GM21528 (cell line): ENCODE results near the gene PTCD3.

Experiments
- ATAC-seq: cut with Tn5 transposase; IDR thresholded peaks from one replicate; pipeline ENCODE4 v1.9.1; 2021; ENCODE audit warnings: mild to moderate bottlenecking, moderate library complexity; ENCODE audit not compliant: unreplicated experiment, low FRiP score

Gene PTCD3

GRCh38 chr2:86140969-86141392 lies 34.9 kb downstream of the PTCD3 start:
- no peak for ATAC-seq

- no peak for ATAC-seq
Observed at GRCh38 chr2:86142436-86143257, 36.6 kb downstream of the PTCD3 start.

GRCh38 chr2:86143307-86143706 lies 37.3 kb downstream of the PTCD3 start:
- ATAC-seq, result no peak

GRCh38 chr2:86143926-86144685 lies 38.1 kb downstream of the PTCD3 start:
- no peak for ATAC-seq

GRCh38 chr2:86147793-86148192 lies 41.8 kb downstream of the PTCD3 start:
- ATAC-seq, result no peak

GRCh38 chr2:86150502-86150901 lies 44.5 kb downstream of the PTCD3 start:
- ATAC-seq, result no peak

- no peak for ATAC-seq
Observed at GRCh38 chr2:86157009-86157556, 51.0 kb downstream of the PTCD3 start.

- ATAC-seq, result no peak
Observed at GRCh38 chr2:86158286-86158685, 52.3 kb downstream of the PTCD3 start.

- ATAC-seq, result no peak
Observed at GRCh38 chr2:86160156-86160952, 54.3 kb downstream of the PTCD3 start.

- ATAC-seq, result no peak
Observed at GRCh38 chr2:86170449-86170848, 64.4 kb downstream of the PTCD3 start.

- ATAC-seq, result no peak
Observed at GRCh38 chr2:86171295-86171694, 65.3 kb downstream of the PTCD3 start.

- no peak for ATAC-seq
Observed at GRCh38 chr2:86172610-86173009, 66.6 kb downstream of the PTCD3 start.

- ATAC-seq, result no peak
Observed at GRCh38 chr2:86174445-86174844, 68.4 kb downstream of the PTCD3 start.

- ATAC-seq, result no peak
Observed at GRCh38 chr2:86175828-86176227, 69.8 kb downstream of the PTCD3 start.

- no peak for ATAC-seq
Observed at GRCh38 chr2:86176597-86176996, 70.6 kb downstream of the PTCD3 start.

- no peak for ATAC-seq
Observed at GRCh38 chr2:86185517-86186212, 79.6 kb downstream of the PTCD3 start.

GRCh38 chr2:86186431-86186830 lies 80.4 kb downstream of the PTCD3 start:
- ATAC-seq, result no peak

GRCh38 chr2:86189782-86190416 lies 83.9 kb downstream of the PTCD3 start:
- no peak for ATAC-seq
